OCI-LY3 (cell line): ENCODE results near the gene RBM8A.

Experiments used
- H2AFZ ChIP-seq: fragments of 200-600, 300-600 bp; shearing (Covaris generic); 2 replicates; pipeline ENCODE4 v1.6.0; 2014; ENCODE audit warnings: antibody characterized with exemption, low read depth, low read length
- H3K27ac ChIP-seq: fragments of 200-600, 300-600 bp; sonication (generic); 2 replicates; pipeline ENCODE4 v1.5.1; 2014; ENCODE audit warnings: mild to moderate bottlenecking, low read length, moderate library complexity, mixed read lengths
- H3K27me3 ChIP-seq: fragments of 200-600, 300-600 bp; sonication (generic); 2 replicates; pipeline ENCODE4 v1.6.1; 2014; ENCODE audit warnings: low read depth, low read length, mixed read lengths
- H3K36me3 ChIP-seq: fragments of 200-600, 300-600 bp; sonication (generic); replicated peaks from 2 replicates; pipeline ENCODE3; 2014; ENCODE audit warnings: low read depth, low read length, mixed read lengths
- H3K4me1 ChIP-seq: fragments of 300-600, 200-600 bp; sonication (generic); 2 replicates; pipeline ENCODE4 v1.6.1; 2014; ENCODE audit warnings: low read length, mixed read lengths
- H3K4me2 ChIP-seq: fragments of 200-600, 300-600 bp; sonication (generic); 2 replicates; pipeline ENCODE4 v1.6.1; 2014; ENCODE audit warnings: low read length, mixed read lengths
- H3K4me3 ChIP-seq: fragments of 300-600, 200-600 bp; sonication (generic); 2 replicates; pipeline ENCODE4 v1.5.1; 2014; ENCODE audit warnings: antibody characterized with exemption, mild to moderate bottlenecking, low read length, moderate library complexity
- H3K79me2 ChIP-seq: fragments of 300-600, 200-600 bp; shearing (Covaris generic); 2 replicates; pipeline ENCODE4 v1.6.1; 2014; ENCODE audit warnings: mild to moderate bottlenecking, low read length, mixed read lengths
- H3K9ac ChIP-seq: fragments of 300-600, 200-600 bp; shearing (Covaris generic); 2 replicates; pipeline ENCODE4 v1.6.0; 2014; ENCODE audit warnings: mild to moderate bottlenecking, low read length, moderate library complexity
- H3K9me3 ChIP-seq: fragments of 200-600, 300-600 bp; shearing (Covaris generic); 2 replicates; pipeline ENCODE4 v1.6.1; 2014; ENCODE audit warnings: low read length, mixed read lengths; ENCODE audit not compliant: insufficient read depth
- H4K20me1 ChIP-seq: fragments of 200-600, 300-600 bp; sonication (generic); 2 replicates; pipeline ENCODE4 v1.6.1; 2016; ENCODE audit warnings: low read length, mixed read lengths; ENCODE audit not compliant: insufficient read depth
- CTCF ChIP-seq: fragments of 200-600, 300-600 bp; sonication (generic); IDR thresholded peaks from 2 replicates; pipeline ENCODE4 v1.5.1; 2014; ENCODE audit warnings: antibody characterized with exemption, low read length, low read depth
- EZH2phosphoT487 ChIP-seq: fragments of 200-600 bp; shearing (Covaris generic); IDR thresholded peaks from 2 replicates; pipeline ENCODE4 v1.6.1; 2018; ENCODE audit warnings: antibody characterized with exemption, mixed run types, low read depth

RBM8A gene

GRCh38 chr1:145942871-145943270, 15.6 kb upstream of the RBM8A start:
- peaks cover 2% of the 10 kb centered on the region for H3K36me3 ChIP-seq

GRCh38 chr1:145942405-145942804, 15.1 kb upstream of the RBM8A start:
- TF ChIP-seq EZH2phosphoT487: no peak
- TF ChIP-seq CTCF: no peak
- Histone ChIP-seq H3K9me3 (no peaks in the 10 kb centered on the region), H4K20me1 (no peaks in the 10 kb centered on the region), H3K27ac (no peak overlapping the region), H3K4me3 (no peak overlapping the region), H3K9ac (no peak overlapping the region), H3K4me1 (peaks cover 6% of the 10 kb centered on the region), H3K4me2 (no peak overlapping the region), H2AFZ (no peak overlapping the region), H3K79me2 (no peaks in the 10 kb centered on the region), H3K27me3 (no peaks in the 10 kb centered on the region), H3K36me3 (peaks cover 2% of the 10 kb centered on the region)

More at GRCh38 chr1:145942871-145943270, 15.6 kb upstream of the RBM8A start:
- Histone ChIP-seq H3K9me3 (no peaks in the 10 kb centered on the region), H3K27me3 (no peaks in the 10 kb centered on the region), H3K4me3 (no peak overlapping the region), H4K20me1 (no peaks in the 10 kb centered on the region), H3K4me1 (peaks cover 6% of the 10 kb centered on the region), H3K79me2 (no peaks in the 10 kb centered on the region), H3K4me2 (no peak overlapping the region), H3K9ac (no peak overlapping the region), H2AFZ (no peak overlapping the region), H3K27ac (no peak overlapping the region)
- no peak for TF ChIP-seq EZH2phosphoT487
- TF ChIP-seq CTCF: no peak

DNA sequence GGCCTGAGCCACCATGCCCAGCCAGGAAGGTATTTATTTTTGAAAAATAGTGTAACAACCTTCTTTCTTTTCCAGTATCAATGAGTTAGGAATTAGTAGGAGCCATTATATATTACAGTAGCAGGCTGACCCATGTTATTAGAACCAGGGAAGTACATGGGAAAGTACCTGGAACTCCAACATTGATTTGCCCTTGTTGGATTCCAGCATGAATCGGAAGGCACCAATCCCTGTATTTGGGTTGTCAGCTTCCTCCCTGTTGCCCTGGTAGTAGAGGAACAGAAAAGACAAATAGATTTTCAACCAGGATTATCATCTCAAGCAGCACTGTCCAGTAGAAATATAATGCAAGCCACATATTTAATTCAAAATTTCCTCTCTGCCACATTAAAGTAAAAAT, 10.2 kb upstream of the RBM8A start:
- peaks cover 20% of the 10 kb centered on the region for H3K36me3 ChIP-seq
- no peak overlapping the region for H3K4me2 ChIP-seq
- no peak overlapping the region for H3K9ac ChIP-seq
- no peak for TF ChIP-seq EZH2phosphoT487
- no peak for TF ChIP-seq CTCF
- no peak overlapping the region for H3K27ac ChIP-seq
- H3K9me3 ChIP-seq: no peaks in the 10 kb centered on the region
- no peaks in the 10 kb centered on the region for H3K27me3 ChIP-seq
- no peaks in the 10 kb centered on the region for H3K79me2 ChIP-seq
- no peak overlapping the region for H2AFZ ChIP-seq
- peaks cover 19% of the 10 kb centered on the region for H3K4me1 ChIP-seq
- no peak overlapping the region for H3K4me3 ChIP-seq
- no peaks in the 10 kb centered on the region for H4K20me1 ChIP-seq

DNA sequence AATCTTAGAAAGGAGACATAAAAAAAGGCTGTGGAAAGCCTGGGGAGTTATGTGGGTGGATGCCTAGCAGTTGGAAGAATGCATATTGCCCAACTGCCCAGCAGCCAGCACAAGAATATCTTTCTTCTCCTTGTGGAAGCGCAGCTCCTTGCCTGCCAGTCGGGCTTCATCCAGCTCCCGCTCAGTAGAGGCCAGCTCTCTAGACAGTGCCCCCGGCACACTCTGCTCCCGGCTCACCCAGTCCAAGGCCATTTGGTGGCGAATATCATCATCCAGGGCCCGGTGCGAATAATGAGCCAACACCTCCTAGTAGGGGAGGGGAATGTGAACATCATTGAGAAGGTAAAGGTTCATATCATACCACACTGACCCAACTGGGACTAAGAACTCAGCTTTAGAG, 9.0 kb upstream of the RBM8A start:
- Histone ChIP-seq H2AFZ (no peak overlapping the region), H3K9ac (no peak overlapping the region), H3K4me1 (peaks cover 29% of the 10 kb centered on the region), H3K27me3 (no peaks in the 10 kb centered on the region), H4K20me1 (no peaks in the 10 kb centered on the region), H3K36me3 (peaks cover 22% of the 10 kb centered on the region), H3K9me3 (no peaks in the 10 kb centered on the region), H3K79me2 (no peaks in the 10 kb centered on the region), H3K4me3 (no peak overlapping the region), H3K27ac (no peak overlapping the region), H3K4me2 (no peak overlapping the region)
- TF ChIP-seq CTCF (no peak), EZH2phosphoT487 (no peak)
